Measurements from ENCODE around the gene MAPK11.

The MAPK11 gene

DNA sequence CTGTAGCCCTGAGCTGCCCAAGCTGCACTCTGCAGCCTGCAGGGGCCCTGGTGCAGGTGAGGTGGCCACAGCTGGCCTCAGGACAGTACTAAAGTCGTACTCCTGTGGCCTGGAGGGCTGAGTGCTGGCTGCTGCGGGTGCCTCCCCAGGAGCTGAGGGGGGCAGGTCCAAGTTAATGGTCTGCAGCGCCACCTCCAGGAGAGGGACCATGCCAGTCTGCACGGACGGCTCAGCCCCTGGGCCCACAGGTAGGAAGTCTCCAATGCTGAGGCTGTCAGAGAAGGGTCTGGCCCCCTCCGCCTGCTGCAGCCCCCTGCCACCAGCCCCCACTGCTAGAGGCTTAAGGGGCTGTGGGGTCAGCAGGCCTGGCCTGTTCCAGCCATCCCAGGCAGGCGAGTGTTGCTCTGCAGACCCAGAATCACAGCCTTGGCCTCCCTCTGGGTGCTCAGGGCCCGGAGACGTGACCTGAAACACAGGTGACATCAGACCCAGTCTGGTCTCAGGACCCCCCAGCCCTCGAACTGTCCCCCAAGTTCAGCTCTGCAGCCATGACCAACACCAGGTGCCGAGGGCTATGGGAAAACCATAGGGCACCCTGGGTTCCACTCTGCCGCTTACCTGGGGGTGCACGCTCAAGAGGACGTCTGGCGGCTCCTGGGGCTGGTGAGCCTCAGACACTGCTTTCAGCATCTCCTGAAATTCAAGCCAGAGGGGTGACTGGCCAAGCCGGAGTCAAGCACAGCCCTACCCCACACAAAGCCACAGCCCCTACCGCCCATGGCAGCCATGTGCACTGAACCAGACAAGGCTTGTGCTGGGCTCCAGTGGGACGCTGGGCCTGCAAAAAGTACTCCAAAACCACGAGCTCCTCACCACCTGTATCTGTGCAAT, 48.5 kb downstream of the MAPK11 start:
- no peak for DNase-seq

DNA sequence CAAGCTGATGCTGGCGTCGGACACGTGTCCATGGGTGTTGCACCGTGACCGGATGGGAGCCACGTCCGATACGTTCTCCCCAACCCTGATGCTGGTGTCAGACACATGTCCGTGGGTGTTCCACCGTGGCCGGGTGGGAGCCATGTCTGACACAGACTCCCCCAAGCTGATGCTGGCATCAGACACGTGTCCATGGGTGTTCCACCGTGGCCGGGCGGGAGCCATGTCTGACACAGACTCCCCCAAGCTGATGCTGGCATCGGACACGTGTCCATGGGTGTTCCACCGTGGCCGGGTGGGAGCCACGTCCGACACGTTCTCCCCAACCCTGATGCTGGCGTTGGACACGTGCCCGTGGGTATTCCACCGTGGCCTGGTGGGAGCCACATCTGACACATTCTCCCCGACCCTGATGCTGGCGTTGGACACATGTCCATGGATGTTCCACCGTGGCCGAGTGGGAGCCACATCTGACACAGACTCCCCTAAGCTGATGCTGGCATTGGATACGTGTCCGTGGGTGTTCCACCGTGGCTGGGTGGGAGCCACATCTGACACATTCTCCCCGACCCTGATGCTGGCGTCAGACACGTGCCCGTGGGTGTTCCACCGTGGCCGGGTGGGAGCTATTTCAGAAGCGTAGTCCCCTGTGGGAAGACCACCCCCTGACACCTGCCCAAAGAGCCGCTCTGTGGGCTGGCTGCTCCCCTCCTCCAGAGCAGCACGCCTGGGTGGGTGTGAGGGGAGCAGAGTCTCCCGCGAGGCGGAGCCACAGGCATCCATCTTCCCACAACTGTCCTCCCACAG, 49.4 kb downstream of the MAPK11 start:
- no peak for DNase-seq

DNA sequence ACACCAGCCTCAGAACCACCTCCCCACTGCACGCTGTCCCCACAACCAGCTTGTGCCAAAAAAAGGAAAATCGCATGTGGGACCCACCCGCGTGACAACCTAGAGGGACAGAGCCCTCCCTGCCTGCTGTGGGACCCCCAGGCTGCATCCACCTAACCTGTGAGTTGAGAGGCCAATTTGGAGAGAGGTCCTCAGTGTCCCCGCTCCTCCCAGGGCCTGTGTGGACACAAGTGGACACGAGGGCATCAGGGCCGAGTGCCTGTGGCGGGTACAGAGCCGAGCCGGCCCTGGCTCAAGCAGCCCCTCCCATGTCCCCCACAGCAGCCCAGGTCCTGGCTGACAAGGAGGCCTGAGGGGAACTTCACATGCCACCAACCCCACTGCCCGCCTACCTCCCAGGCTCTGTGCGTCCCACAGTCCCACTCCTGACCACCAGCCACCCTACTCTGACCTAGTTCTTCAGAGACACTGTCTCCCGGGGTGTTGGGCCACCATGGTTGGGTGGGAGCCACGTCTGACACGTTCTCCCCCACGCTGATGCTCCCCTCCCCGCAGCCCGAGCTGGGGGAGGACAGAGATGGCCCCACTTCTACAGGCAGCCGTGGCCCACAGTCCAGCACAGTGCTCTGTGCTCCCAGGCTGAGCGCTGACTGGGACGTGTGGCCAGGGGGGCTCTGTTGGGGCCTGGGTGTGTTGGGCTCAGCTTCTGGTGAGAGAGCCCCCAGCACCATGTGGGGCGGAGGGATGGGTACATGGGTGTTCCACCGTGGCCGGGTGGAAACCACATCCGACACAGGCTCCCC, 50.2 kb downstream of the MAPK11 start:
- DNase-seq = no peak

DNA sequence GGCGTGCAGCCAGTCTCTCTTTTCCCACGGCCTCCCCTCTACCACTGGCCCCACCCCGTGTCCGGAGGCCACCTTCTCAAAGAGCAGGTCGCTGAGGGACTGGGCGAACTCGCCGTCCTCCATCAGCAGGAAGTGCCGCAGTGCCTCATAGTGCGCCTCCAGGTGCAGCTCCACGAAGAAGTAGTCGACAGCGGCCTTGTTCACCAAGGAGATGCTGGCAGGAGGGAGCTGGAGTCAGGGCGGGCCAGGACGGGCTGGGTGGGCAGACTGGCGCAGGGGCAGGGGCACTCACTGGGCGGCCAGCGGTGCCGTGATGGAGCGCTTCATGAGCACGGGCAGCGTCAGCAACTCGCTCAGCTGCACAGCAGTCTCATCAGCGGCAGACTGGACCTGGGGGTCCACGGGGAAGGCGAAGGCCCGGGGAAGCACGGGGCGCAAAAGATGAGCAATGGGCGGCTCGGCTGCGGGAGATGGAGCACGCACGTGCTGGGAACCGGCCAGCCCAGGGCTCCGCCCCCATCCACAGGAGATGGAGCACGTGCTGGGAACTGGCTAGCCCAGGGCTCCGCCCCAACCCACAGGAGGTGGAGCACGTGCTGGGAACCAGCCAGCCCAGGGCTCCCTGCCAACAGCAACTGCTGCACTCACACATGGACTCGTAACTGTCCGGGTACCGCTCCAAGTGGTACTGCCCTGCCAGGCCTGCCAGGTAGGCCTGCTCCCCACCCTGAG, 51.0 kb downstream of the MAPK11 start:
- peak; percentile 82 for DNase-seq

DNA sequence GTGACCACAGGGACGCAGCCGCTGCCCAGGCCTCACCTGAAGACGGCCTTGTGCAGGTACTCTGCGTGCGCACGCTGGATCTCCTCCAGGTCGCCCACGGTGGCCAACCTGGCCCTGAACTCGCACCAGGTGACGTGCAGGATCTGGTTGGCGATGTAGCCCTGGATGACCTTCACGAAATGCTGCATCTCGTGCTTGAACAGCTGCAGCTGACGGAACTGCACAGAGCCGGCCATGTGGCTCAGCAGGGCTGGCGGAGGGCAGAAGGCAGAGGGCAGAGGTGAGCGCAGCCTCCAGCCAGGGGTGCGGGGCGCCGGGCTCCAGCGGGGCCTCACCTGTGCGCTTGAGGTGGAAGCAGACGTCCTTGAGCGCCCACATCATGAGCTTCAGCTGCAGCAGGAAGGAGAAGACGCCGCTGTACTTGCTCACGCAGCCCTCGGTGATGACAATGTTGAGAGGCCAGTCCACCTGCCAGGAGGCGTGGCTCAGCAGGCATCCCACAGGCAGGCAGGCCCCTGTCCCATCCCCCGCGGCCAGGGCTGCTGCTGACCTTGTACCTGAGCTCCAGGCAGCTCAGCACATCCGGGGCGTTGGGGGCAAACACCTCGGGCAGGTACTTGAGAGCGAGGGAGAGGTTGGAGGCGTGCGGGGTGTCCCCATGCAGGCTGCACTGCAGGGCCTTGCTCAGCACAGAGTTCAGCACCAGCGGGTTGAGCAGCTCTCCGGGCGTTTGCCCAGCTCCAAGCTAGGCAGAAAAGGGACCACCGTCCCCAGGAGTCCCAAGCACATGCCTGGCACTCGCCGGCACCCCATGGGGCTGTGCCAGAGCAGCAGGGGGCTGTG, 51.8 kb downstream of the MAPK11 start:
- DNase-seq = peak; percentile 63

DNA sequence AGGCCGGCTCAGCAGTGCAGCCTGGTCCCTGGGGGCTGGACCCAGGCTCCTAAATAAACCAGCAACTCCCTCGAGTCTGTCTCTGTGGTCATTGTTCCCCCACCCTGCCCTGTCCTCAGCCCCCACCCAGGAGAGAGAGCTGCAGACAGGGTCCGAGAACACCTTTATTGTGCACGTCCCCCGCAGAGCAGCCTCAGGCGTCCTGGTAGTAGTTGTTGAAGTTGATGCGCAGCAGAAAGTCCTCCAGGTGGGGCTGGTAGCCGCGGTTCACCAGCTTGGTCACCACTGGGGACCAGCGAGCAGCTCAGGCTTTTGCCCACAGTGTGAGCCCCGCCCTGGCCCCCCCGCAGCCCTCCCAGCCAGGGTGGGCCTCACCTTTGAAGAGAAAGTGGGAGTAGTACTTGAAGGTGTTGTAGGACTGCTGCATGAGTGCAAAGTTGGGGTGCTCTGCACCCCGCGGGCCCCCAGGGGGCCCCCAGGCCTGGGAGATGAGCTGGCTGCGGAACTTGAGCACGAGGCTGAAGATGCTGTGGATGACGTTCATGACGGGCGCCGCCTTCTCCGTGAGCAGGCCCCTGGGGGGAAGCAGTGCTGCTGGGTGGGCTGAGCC, 52.5 kb downstream of the MAPK11 start:
- DNase-seq = no peak

DNA sequence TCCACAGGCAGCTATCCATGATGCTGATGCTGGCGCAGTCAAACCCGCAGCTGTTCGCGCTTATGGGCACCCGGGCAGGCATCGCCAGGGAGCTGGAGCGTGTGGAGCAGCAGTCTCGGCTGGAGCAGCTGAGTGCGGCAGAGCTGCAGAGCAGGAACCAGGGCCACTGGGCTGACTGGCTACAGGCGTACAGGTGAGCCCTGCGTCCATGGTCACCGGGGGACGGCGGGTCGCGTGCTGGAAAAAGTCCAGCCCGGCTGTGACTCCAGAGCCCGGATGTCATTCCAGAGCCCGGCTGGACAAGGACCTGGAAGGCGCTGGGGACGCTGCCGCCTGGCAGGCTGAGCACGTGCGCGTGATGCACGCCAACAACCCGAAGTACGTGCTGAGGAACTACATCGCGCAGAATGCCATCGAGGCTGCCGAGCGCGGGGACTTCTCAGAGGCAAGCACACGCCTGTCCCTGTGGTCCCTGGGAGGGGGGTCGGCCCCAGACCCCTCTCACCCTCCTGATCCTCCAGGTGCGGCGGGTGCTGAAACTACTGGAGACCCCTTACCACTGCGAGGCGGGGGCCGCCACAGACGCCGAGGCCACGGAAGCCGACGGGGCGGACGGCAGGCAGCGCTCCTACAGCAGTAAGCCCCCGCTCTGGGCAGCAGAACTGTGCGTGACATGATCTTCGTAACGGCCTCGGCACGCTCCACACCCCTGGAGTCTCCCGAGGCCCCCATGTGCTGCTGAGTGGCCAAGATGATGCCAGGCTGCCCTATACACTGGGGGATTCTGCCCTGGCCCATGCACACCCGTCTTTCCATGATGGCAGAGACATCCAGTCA, 53.3 kb downstream of the MAPK11 start:
- DNase-seq = no peak

DNA sequence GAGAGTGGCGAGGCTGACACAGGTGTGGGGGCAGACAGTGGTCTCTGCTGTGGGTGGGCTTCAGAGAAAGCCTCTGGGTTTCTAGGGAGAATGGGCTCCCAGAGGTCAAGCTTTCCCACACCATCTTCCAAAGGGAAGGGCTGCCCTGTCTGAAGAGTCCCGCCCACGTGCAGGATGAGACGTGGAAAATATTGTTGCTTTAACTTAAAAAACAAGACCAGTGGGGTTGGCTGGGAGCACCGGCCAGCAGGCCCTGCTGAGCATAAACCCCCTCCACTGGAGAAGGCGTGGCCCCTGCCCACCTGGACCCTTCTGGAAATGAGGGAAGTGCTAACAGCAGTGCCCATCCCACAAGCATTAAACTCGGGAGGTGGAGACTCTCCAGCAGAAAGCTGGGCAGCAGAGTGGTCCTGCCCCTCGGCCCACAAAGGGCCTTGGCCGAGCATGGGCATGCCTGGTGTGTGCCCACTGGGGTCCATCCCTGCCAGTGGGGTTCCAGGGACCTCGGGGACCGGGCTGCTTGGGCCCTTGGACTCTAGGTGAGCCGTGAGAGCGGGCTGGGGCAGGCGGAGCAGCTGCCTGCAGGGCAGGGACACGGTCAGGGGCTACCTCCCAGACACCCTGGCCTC, 54.0 kb downstream of the MAPK11 start:
- no peak for DNase-seq

DNA sequence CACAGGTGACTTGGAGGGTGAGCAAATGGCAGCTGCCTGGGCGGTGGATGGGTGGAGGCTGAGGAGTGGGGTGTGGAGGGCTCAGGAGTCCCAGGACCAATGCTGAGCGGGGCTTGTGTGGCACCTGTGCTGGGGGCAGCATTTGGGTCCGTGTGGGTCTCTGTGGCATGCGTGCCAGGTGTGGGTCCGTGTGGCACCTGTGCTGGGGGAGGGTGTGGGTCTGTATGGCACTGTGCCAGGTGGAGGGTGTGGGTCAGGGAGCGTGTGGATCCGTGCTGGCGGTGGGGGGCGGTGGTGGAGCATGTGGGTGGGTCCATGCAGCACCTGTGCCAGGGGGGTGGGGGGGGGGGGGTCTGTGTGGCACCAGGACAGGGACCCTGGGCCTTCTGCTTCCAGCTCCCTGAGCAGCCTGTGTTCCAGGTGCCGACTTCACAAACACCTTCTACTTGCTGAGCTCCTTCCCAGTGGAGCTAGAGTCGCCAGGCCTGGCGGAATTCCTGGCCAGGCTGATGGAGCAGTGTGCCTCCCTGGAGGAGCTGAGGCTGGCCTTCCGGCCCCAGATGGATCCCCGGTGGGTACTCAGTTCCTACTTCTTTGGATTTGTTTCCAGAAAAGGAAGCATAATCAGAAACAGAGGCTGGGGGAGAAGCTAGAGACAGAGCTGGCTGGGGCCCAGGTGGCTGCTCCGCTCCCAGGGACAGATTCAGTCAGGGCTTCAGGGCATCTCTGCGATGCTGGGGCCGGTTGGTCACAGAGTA, 54.7 kb downstream of the MAPK11 start:
- DNase-seq = no peak
